ENCODE measurements around the gene AATF.

AATF gene

DNA sequence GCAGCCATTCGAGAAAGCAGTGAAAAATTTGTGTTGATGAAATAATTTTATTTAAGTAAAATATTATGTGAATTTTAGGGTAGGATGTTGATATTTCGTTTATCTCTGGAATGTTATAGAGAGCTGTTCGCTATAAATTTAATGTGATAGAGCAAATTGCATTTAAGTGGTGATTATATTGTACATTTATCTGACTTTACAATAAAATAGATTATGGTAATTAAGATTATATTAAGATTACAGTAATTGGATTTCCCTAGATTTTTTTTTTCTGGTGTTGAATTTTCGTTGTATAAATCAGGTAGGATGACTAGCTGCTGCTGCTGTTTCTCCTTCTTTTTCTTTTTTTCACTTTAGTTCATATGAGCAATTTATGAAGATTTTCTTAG lies 71.0 kb downstream of the AATF start:
- no peak for DNase-seq (ENCODE audit: low spot score)
- TF ChIP-seq, protein P1, sequence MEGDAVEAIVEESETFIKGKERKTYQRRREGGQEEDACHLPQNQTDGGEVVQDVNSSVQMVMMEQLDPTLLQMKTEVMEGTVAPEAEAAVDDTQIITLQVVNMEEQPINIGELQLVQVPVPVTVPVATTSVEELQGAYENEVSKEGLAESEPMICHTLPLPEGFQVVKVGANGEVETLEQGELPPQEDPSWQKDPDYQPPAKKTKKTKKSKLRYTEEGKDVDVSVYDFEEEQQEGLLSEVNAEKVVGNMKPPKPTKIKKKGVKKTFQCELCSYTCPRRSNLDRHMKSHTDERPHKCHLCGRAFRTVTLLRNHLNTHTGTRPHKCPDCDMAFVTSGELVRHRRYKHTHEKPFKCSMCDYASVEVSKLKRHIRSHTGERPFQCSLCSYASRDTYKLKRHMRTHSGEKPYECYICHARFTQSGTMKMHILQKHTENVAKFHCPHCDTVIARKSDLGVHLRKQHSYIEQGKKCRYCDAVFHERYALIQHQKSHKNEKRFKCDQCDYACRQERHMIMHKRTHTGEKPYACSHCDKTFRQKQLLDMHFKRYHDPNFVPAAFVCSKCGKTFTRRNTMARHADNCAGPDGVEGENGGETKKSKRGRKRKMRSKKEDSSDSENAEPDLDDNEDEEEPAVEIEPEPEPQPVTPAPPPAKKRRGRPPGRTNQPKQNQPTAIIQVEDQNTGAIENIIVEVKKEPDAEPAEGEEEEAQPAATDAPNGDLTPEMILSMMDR (IDR thresholded peaks at IDR 0.05; ENCODE audit: extremely low read depth, missing control alignments): no peak

GRCh38 chr17:37024181-37024637 lies 75.5 kb downstream of the AATF start:
- DNase-seq (ENCODE audit: low spot score): no peak
- TF ChIP-seq, protein P1 (IDR thresholded peaks at IDR 0.05; ENCODE audit: extremely low read depth, missing control alignments): no peak

DNA sequence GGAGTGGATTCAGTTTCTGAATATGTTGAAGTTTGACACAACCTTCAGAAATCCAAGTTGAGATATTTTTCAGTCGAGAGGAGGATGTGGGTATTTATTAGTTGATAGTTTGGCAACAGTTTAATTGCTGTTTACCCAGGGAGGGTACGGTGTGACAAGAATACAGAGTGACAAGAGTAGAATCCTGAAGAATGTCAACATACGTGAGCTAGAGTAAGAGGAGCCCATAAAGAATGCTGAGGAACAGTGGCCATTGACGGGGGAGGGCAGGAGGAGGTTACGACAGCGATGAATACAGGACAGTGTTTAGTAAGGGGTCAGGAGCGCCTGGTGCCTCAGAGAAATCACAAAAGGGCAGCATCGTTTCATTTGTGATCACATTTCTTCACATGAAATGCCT lies 76.5 kb downstream of the AATF start:
- no peak for DNase-seq (ENCODE audit: low spot score)
- TF ChIP-seq, protein P1 (IDR thresholded peaks at IDR 0.05; ENCODE audit: extremely low read depth, missing control alignments): no peak

DNA sequence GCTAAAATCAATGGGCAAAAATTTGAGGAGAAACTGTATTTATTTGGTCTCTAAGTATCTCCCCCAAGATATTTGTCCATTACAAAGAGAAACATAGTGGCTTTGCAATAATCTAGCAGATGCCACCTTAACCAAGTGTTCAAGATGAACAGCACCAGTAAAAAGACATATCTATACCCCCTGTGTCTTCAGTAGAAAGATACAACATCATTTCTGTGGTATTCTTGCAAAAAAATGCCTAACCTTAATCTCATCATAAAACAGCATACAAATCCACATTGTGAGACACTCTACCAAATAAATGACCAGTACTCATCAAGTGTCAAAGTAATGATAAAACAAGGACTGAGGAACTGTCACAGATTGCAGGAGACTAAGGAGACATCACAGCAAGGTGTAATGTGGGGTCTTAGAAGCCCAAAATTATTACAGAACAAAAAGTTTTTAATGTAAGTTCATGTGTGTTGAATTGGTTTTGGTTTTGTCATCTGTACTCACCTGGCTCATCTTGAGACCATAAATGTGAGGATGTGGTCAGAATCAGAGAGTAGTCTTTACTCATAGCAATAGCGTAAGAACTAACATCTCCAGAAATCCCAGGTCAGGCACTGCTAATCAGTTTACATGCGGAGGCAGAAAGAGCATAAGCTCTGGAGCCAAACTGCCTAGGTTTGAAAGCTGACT lies 77.2 kb downstream of the AATF start:
- TF ChIP-seq, protein P1 (IDR thresholded peaks at IDR 0.05; ENCODE audit: extremely low read depth, missing control alignments): no peak
- peak; percentile 50 for DNase-seq (ENCODE audit: low spot score)

GRCh38 chr17:37026531-37026869 lies 77.7 kb downstream of the AATF start:
- TF ChIP-seq, protein P1 (IDR thresholded peaks at IDR 0.05; ENCODE audit: extremely low read depth, missing control alignments): no peak
- no peak for DNase-seq (ENCODE audit: low spot score)

- no peak for DNase-seq (ENCODE audit: low spot score)
- TF ChIP-seq, protein P1 (IDR thresholded peaks at IDR 0.05; ENCODE audit: extremely low read depth, missing control alignments): no peak
Measured at GRCh38 chr17:37028040-37028439, 79.3 kb downstream of the AATF start.

DNA sequence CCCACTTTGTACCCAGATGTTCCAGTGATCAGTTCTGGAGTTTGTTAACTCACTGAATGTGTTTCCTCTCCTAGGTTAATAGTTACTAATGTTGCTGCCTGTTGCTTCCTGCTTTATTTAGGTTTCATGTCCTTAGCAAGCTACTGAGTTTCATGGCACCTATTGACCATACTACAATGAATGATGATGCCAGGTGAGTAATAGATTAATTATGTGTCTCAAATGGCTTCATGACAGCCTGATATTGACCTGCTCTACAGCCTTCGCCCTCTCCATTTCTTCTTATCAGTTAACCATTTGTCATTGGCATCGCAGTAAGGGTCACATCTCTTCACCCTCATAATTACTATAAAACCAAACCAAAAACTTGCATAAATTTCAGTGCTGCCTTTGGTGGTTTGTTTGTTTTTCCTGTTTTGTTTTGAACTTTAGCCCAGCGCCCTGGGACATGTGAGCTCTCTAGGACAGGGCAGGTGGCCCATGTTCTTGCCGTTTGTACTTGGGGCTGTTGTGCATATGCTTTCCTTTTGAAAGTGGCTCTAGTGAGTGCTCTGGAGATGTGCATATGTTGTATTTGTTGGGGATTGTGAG lies 82.8 kb downstream of the AATF start:
- DNase-seq (ENCODE audit: low spot score): no peak
- TF ChIP-seq, protein P1 (IDR thresholded peaks at IDR 0.05; ENCODE audit: extremely low read depth, missing control alignments): no peak

Data from GM20000 (cell line).